IMR-90 (cell line): Measurements from ENCODE around the gene SLC23A3. TPM values are rescaled to one million over a fixed set of nuclear protein-coding genes. Genes with fewer than 3 reads are reported as not detected.

Experiments used
- ATAC-seq: fragments of 200-7000 bp; cut with Tn5 transposase; 2 replicates; pipeline ENCODE4 v1.9.1; 2020; ENCODE audit warnings: low read depth, mild to moderate bottlenecking, moderate library complexity
- BruUV-seq: library from RNA; stranded (reverse); fragments of 400-500 nt; replicated peaks from 2 replicates; lab custom pipeline; 2021; lab: Mats Ljungman, UMichigan
- CTCF ChIA-PET: fragments of 300-600 bp; formaldehyde crosslinking; extraction: SDS; loops from one replicate; lab custom pipeline; 2021; ENCODE audit warnings: antibody characterized with exemption; lab: Yijun Ruan, JAX
- POLR2A ChIA-PET: fragments of 300-600 bp; sonication (Branson Sonifier 250); formaldehyde crosslinking; loops from one replicate; lab custom pipeline; 2022; ENCODE audit warnings: antibody characterized with exemption; ENCODE audit not compliant: unreplicated experiment; lab: Charles Lee
- DNase-seq: peaks from one replicate; pipeline ENCODE4 v3.0.0; 2013
- H2AFZ ChIP-seq: replicated peaks from 2 replicates; pipeline ENCODE3; 2013; ENCODE audit warnings: low read length, mild to moderate bottlenecking; ENCODE audit not compliant: poor library complexity
- H2AK5ac ChIP-seq: 2 replicates; pipeline ENCODE4 v1.6.1; 2013; ENCODE audit warnings: low read depth, low read length, inconsistent platforms
- H2AK9ac ChIP-seq: replicated peaks from 2 replicates; pipeline ENCODE3; 2013; ENCODE audit warnings: mild to moderate bottlenecking, low read depth, low read length, moderate library complexity; ENCODE audit not compliant: poor library complexity
- H2BK120ac ChIP-seq: 2 replicates; pipeline ENCODE4 v1.6.1; 2013; ENCODE audit warnings: low read depth, low read length, inconsistent platforms
- H2BK15ac ChIP-seq: 3 replicates; pipeline ENCODE4 v1.6.1; 2013; ENCODE audit warnings: low read depth, low read length, inconsistent platforms
- H2BK20ac ChIP-seq: 2 replicates; pipeline ENCODE4 v1.6.1; 2013; ENCODE audit warnings: low read depth, mild to moderate bottlenecking, inconsistent platforms, low read length, moderate library complexity
- H2BK5ac ChIP-seq: 2 replicates; pipeline ENCODE4 v1.6.1; 2013; ENCODE audit warnings: mild to moderate bottlenecking, low read depth, low read length, inconsistent platforms; ENCODE audit not compliant: poor library complexity, severe bottlenecking
- H3K14ac ChIP-seq: replicated peaks from 2 replicates; pipeline ENCODE4 v1.6.1; 2013; ENCODE audit warnings: low read depth, low read length, inconsistent platforms
- H3K18ac ChIP-seq: 2 replicates; pipeline ENCODE4 v1.6.1; 2013; ENCODE audit warnings: low read depth, low read length, control low read depth
- H3K23ac ChIP-seq: 2 replicates; pipeline ENCODE4 v1.6.1; 2013; ENCODE audit warnings: low read depth, low read length, inconsistent platforms
- H3K27ac ChIP-seq: 2 replicates; pipeline ENCODE4 v1.5.1; 2013; ENCODE audit warnings: mild to moderate bottlenecking, control low read depth, low read length; ENCODE audit not compliant: insufficient read depth
- H3K27me3 ChIP-seq: 2 replicates; pipeline ENCODE4 v1.6.1; 2013; ENCODE audit warnings: low read length; ENCODE audit not compliant: control insufficient read depth, insufficient read depth
- H3K36me3 ChIP-seq: 2 replicates; pipeline ENCODE4 v1.6.1; 2013; ENCODE audit warnings: low read length, mixed read lengths; ENCODE audit not compliant: control insufficient read depth, insufficient read depth
- H3K4ac ChIP-seq: 2 replicates; pipeline ENCODE4 v1.6.1; 2013; ENCODE audit warnings: low read depth, low read length, inconsistent platforms
- H3K4me1 ChIP-seq: 2 replicates; pipeline ENCODE4 v1.6.1; 2013; ENCODE audit warnings: low read length, mixed read lengths; ENCODE audit not compliant: control insufficient read depth, insufficient read depth
- H3K4me2 ChIP-seq: 2 replicates; pipeline ENCODE4 v1.6.1; 2013; ENCODE audit warnings: low read depth, mild to moderate bottlenecking, control low read depth, low read length, moderate library complexity
- H3K4me3 ChIP-seq: 2 replicates; pipeline ENCODE4 v1.5.1; 2013; ENCODE audit warnings: low read depth, mild to moderate bottlenecking, control low read depth, low read length, moderate library complexity; ENCODE audit not compliant: insufficient read depth
- H3K56ac ChIP-seq: 2 replicates; pipeline ENCODE4 v1.6.1; 2013; ENCODE audit warnings: low read length, inconsistent platforms; ENCODE audit not compliant: insufficient read depth; ENCODE audit errors: extremely low read depth
- H3K79me1 ChIP-seq, 2 experiments: 2 replicates each; pipeline ENCODE4 v1.6.1; 2013; ENCODE audit warnings: low read length in 2 of 2, inconsistent platforms in 1 of 2, low read depth in 1 of 2
- H3K9ac ChIP-seq: 2 replicates; pipeline ENCODE4 v1.6.1; 2013; ENCODE audit warnings: low read depth, low read length, control low read depth
- H3K9me1 ChIP-seq: 2 replicates; pipeline ENCODE4 v1.6.1; 2013; ENCODE audit warnings: low read length, inconsistent platforms; ENCODE audit not compliant: insufficient read depth
- H3K9me3 ChIP-seq: 2 replicates; pipeline ENCODE4 v1.6.1; 2013; ENCODE audit warnings: low read length; ENCODE audit not compliant: control insufficient read depth, insufficient read depth
- H4K20me1 ChIP-seq: 2 replicates; pipeline ENCODE4 v1.6.1; 2013; ENCODE audit warnings: low read length, inconsistent platforms; ENCODE audit not compliant: insufficient read depth
- H4K5ac ChIP-seq: 2 replicates; pipeline ENCODE4 v1.6.1; 2013; ENCODE audit warnings: mild to moderate bottlenecking, low read depth, low read length, control low read depth
- H4K8ac ChIP-seq, 2 experiments: 2 replicates each; pipeline ENCODE4 v1.6.1; 2013; ENCODE audit warnings: low read depth in 2 of 2, low read length in 2 of 2, control low read depth in 1 of 2, inconsistent platforms in 1 of 2
- H4K91ac ChIP-seq: 2 replicates; pipeline ENCODE4 v1.6.1; 2013; ENCODE audit warnings: low read depth, low read length, inconsistent platforms; ENCODE audit not compliant: insufficient read depth
- BHLHE40 ChIP-seq: fragments of 150-350 bp; IDR thresholded peaks from 2 replicates; pipeline ENCODE4 v1.6.1; 2016; ENCODE audit warnings: mild to moderate bottlenecking, low read depth, low read length
- CEBPB ChIP-seq: IDR thresholded peaks from 2 replicates; pipeline ENCODE4 v1.6.1; 2012; ENCODE audit warnings: low read depth, low read length, improper control_type of control experiment
- CHD1 ChIP-seq: IDR thresholded peaks from 2 replicates; pipeline ENCODE4 v1.6.1; 2012; ENCODE audit warnings: low read depth, low read length, improper control_type of control experiment
- FOS ChIP-seq: fragments of 150-350 bp; IDR thresholded peaks from 2 replicates; pipeline ENCODE4 v1.6.1; 2016; ENCODE audit warnings: low read depth, low read length
- MAFK ChIP-seq: IDR thresholded peaks from 2 replicates; pipeline ENCODE4 v1.6.1; 2012; ENCODE audit warnings: low read depth, low read length, improper control_type of control experiment
- MAZ ChIP-seq: IDR thresholded peaks from 2 replicates; pipeline ENCODE4 v1.6.1; 2012; ENCODE audit warnings: low read depth, mild to moderate bottlenecking, low read length, improper control_type of control experiment, moderate library complexity, borderline replicate concordance
- MXI1 ChIP-seq: IDR thresholded peaks from 2 replicates; pipeline ENCODE4 v1.6.1; 2012; ENCODE audit warnings: low read depth, mild to moderate bottlenecking, low read length, moderate library complexity, borderline replicate concordance
- NFE2L2 ChIP-seq: fragments of 150-350 bp; IDR thresholded peaks from 2 replicates; pipeline ENCODE4 v1.6.1; 2016; ENCODE audit warnings: low read depth, mild to moderate bottlenecking, low read length
- POLR2A ChIP-seq: IDR thresholded peaks from 2 replicates; pipeline ENCODE4 v1.6.1; 2012; ENCODE audit warnings: mild to moderate bottlenecking, low read depth, low read length
- RAD21 ChIP-seq: IDR thresholded peaks from 2 replicates; pipeline ENCODE4 v1.6.1; 2012; ENCODE audit warnings: low read length, improper control_type of control experiment
- RCOR1 ChIP-seq: IDR thresholded peaks from 2 replicates; pipeline ENCODE4 v1.6.1; 2012; ENCODE audit warnings: mild to moderate bottlenecking, low read length, improper control_type of control experiment; ENCODE audit not compliant: insufficient replicate concordance
- RFX5 ChIP-seq: IDR thresholded peaks from 2 replicates; pipeline ENCODE4 v1.8.0; 2012; ENCODE audit warnings: low read depth, mild to moderate bottlenecking, low read length, moderate library complexity
- SMC3 ChIP-seq: fragments of 150-350 bp; IDR thresholded peaks from 2 replicates; pipeline ENCODE4 v1.6.1; 2016; ENCODE audit warnings: low read depth, mild to moderate bottlenecking, antibody characterized with exemption, low read length, moderate library complexity
- WGBS, 2 experiments: methylation state at CpG; one replicate each; pipeline versions ENCODE4 v1.1.5 to v1.1.7; 2013; ENCODE audit warnings: missing lambda C conversion rate in 2 of 2; ENCODE audit not compliant: insufficient read length in 1 of 2; ENCODE audit errors: extremely low coverage in 2 of 2; 5-methylcytosine and 5-hydroxymethylcytosine counted together
- dilution Hi-C: fragments of 300-500 bp; cut with HindIII; formaldehyde crosslinking; loops from one replicate; pipeline ENCODE4 v1.14.3; 2018; ENCODE audit warnings: low sequenced_read_pairs; ENCODE audit not compliant: unreplicated experiment
- in situ Hi-C: fragments of 300-500 bp; cut with MboI; formaldehyde crosslinking; loops from 3 replicates; pipeline ENCODE4 v1.14.3; 2019; ENCODE audit warnings: low sequenced_read_pairs, inconsistent platforms, mixed read lengths
- intact Hi-C: fragments of 100-400 bp; cut with micrococcal nuclease; formaldehyde crosslinking; loops from 2 replicates; pipeline ENCODE4 v1.10.0; 2022
- polyA plus RNA-seq, 3 experiments: library from polyadenylated mRNA; depleted of rRNA; stranded (reverse); fragments of >200 nt; gene quantifications; 2 replicates each; pipeline ENCODE4 v1.2.3, GENCODE V29; 2012; ENCODE audit warnings: low replicate concordance in 1 of 3
- total RNA-seq: library from RNA; depleted of rRNA; stranded (reverse); fragments of >200 nt; gene quantifications from 2 replicates; pipeline ENCODE4 v1.2.3, GENCODE V29; 2012
- TF ChIP-seq, protein P1 (sequence below): fragments of 150-350 bp; IDR thresholded peaks from 2 replicates; pipeline ENCODE4 v1.6.1; 2016; ENCODE audit warnings: low read depth, mild to moderate bottlenecking, low read length, moderate library complexity, borderline replicate concordance
- TF ChIP-seq, protein P2 (sequence below): conservative IDR thresholded peaks from 2 replicates; pipeline ENCODE4 v1.5.1; 2012; ENCODE audit warnings: mild to moderate bottlenecking, low read depth, low read length, improper control_type of control experiment
- TF ChIP-seq, protein P3 (sequence below): fragments of 150-350 bp; IDR thresholded peaks from 2 replicates; pipeline ENCODE4 v1.6.1; 2017; ENCODE audit warnings: mild to moderate bottlenecking, antibody characterized with exemption, low read length, low read depth

SLC23A3 gene
- total and polyA plus RNA-seq, 2 of the 4 experiments (the other 2 are of a cell fraction), result 0.18 to 0.65 TPM

DNA sequence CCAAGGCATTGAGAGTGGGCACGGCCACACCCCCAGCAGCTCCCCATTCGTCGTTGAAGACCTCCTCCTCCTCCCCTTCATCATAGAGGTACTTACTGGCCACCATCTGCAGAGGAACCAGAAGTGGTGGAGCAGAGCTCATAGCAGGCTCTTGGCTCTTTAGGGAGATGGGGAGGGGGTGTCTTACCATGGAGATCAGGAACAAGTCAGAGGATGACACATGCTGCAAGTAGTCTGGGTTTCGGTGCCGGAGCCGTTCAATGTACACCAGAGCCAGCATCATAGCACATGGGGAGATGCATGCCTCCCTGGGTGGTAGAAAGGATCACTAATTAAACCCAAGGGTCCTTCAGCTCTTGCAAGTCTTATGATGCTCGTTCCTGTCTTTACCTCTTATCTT is 5.0 kb upstream of the SLC23A3 start:
- peaks cover 19% of the 10 kb centered on the region for H4K20me1 ChIP-seq
- H3K27me3 ChIP-seq, result no peaks in the 10 kb centered on the region
- H3K14ac ChIP-seq, result no peak overlapping the region
- dilution Hi-C loops (no loop called here), intact Hi-C loops (loop anchor here (5.0 kb wide), 2 partner anchors 102 to 212 kb away; partner anchors contain the start of genes DNAJB2 and DNPEP), in situ Hi-C loops (loop anchor here (5.0 kb wide), 2 partner anchors 32 to 122 kb away; partner anchors contain the start of gene ZFAND2B)
- no peak overlapping the region for H3K4me2 ChIP-seq
- H2AFZ ChIP-seq, result no peak overlapping the region
- TF ChIP-seq FOS (no peak), RCOR1 (no peak), CEBPB (no peak), MAZ (no peak), POLR2A (no peak), MAFK (no peak), RFX5 (no peak), CHD1 (no peak), BHLHE40 (no peak), NFE2L2 (no peak), RAD21 (no peak), MXI1 (no peak), SMC3 (no peak)
- TF ChIP-seq, protein P1, sequence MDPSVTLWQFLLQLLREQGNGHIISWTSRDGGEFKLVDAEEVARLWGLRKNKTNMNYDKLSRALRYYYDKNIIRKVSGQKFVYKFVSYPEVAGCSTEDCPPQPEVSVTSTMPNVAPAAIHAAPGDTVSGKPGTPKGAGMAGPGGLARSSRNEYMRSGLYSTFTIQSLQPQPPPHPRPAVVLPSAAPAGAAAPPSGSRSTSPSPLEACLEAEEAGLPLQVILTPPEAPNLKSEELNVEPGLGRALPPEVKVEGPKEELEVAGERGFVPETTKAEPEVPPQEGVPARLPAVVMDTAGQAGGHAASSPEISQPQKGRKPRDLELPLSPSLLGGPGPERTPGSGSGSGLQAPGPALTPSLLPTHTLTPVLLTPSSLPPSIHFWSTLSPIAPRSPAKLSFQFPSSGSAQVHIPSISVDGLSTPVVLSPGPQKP, result no peak
- TF ChIP-seq, protein P2, sequence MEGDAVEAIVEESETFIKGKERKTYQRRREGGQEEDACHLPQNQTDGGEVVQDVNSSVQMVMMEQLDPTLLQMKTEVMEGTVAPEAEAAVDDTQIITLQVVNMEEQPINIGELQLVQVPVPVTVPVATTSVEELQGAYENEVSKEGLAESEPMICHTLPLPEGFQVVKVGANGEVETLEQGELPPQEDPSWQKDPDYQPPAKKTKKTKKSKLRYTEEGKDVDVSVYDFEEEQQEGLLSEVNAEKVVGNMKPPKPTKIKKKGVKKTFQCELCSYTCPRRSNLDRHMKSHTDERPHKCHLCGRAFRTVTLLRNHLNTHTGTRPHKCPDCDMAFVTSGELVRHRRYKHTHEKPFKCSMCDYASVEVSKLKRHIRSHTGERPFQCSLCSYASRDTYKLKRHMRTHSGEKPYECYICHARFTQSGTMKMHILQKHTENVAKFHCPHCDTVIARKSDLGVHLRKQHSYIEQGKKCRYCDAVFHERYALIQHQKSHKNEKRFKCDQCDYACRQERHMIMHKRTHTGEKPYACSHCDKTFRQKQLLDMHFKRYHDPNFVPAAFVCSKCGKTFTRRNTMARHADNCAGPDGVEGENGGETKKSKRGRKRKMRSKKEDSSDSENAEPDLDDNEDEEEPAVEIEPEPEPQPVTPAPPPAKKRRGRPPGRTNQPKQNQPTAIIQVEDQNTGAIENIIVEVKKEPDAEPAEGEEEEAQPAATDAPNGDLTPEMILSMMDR, result no peak
- TF ChIP-seq, protein P3, sequence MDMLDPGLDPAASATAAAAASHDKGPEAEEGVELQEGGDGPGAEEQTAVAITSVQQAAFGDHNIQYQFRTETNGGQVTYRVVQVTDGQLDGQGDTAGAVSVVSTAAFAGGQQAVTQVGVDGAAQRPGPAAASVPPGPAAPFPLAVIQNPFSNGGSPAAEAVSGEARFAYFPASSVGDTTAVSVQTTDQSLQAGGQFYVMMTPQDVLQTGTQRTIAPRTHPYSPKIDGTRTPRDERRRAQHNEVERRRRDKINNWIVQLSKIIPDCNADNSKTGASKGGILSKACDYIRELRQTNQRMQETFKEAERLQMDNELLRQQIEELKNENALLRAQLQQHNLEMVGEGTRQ, result no peak
- no peak overlapping the region for H3K27ac ChIP-seq
- ChIA-PET CTCF (interaction anchor here (1.4 kb wide), 1 partner anchor 120 kb away, joined by 3 read pairs; no protein-coding TSS in a partner anchor), POLR2A (no interaction called here)
- no peak overlapping the region for H2AK9ac ChIP-seq
- 0 out of 2 replicates have a peak, but pooled peaks cover 6% of the 10 kb centered on the region for H3K9me1 ChIP-seq
- no peak overlapping the region for H3K23ac ChIP-seq
- no peak overlapping the region for H3K18ac ChIP-seq
- no peak overlapping the region for H2AK5ac ChIP-seq
- H4K91ac ChIP-seq, result no peak overlapping the region
- H4K5ac ChIP-seq, result no peak overlapping the region
- no peak overlapping the region for H3K56ac ChIP-seq
- no TSS peak for BruUV-seq
- no peak overlapping the region for H3K9ac ChIP-seq
- ATAC-seq, result no peak
- H4K8ac ChIP-seq, result no peak overlapping the region
- DNase-seq, result no peak
- H2BK15ac ChIP-seq, result no peak overlapping the region
- no peak overlapping the region for H2BK5ac ChIP-seq
- H3K4ac ChIP-seq, result no peak overlapping the region
- H2BK120ac ChIP-seq, result no peak overlapping the region
- WGBS, 2 experiments, result 100% methylated on average over 1 of the region's 7 CpGs; no CpG with 5 or more reads in 1 of the 2 experiments
- no peak overlapping the region for H2BK20ac ChIP-seq
- peaks cover 15 to 34% of the 10 kb centered on the region in 2 experiments for H3K79me1 ChIP-seq
- no peak overlapping the region for H3K4me3 ChIP-seq
- H3K4me1 ChIP-seq, result peaks cover 8% of the 10 kb centered on the region; the same call in 1 of the 2 replicates
- H3K36me3 ChIP-seq, result peaks cover 22% of the 10 kb centered on the region
- H3K9me3 ChIP-seq, result no peaks in the 10 kb centered on the region
